ENCODE data around the gene CTIF.

The CTIF gene

GRCh38 chr18:48611203-48611602 lies 72.4 kb downstream of the CTIF start:
- FAIRE-seq (no peak), DNase-seq (ENCODE audit: insufficient read length) (no peak)
- no peak for TF ChIP-seq TAF1 (IDR thresholded peaks at IDR 0.05; ENCODE audit: borderline replicate concordance, low read depth, low read length)
- TF ChIP-seq POLR2AphosphoS5 (IDR thresholded peaks at IDR 0.05; ENCODE audit: low read depth, low read length) = no peak
- TF ChIP-seq POLR2A (IDR thresholded peaks at IDR 0.05; ENCODE audit: low read depth, low read length) = no peak

- DNase-seq (ENCODE audit: insufficient read length) (no peak), FAIRE-seq (no peak)
- TF ChIP-seq POLR2A (IDR thresholded peaks at IDR 0.05; ENCODE audit: low read depth, low read length) = no peak
- TF ChIP-seq TAF1 (IDR thresholded peaks at IDR 0.05; ENCODE audit: borderline replicate concordance, low read depth, low read length) = no peak
- no peak for TF ChIP-seq POLR2AphosphoS5 (IDR thresholded peaks at IDR 0.05; ENCODE audit: low read depth, low read length)
Observed at GRCh38 chr18:48611785-48612480, 73.1 kb downstream of the CTIF start.

GRCh38 chr18:48612511-48612910 lies 73.7 kb downstream of the CTIF start:
- DNase-seq (ENCODE audit: insufficient read length) (no peak), FAIRE-seq (no peak)
- TF ChIP-seq TAF1 (IDR thresholded peaks at IDR 0.05; ENCODE audit: borderline replicate concordance, low read depth, low read length) (no peak), POLR2AphosphoS5 (IDR thresholded peaks at IDR 0.05; ENCODE audit: low read depth, low read length) (no peak), POLR2A (IDR thresholded peaks at IDR 0.05; ENCODE audit: low read depth, low read length) (no peak)

GRCh38 chr18:48612917-48613316 lies 74.1 kb downstream of the CTIF start:
- FAIRE-seq (no peak), DNase-seq (ENCODE audit: insufficient read length) (no peak)
- no peak for TF ChIP-seq TAF1 (IDR thresholded peaks at IDR 0.05; ENCODE audit: borderline replicate concordance, low read depth, low read length)
- TF ChIP-seq POLR2AphosphoS5 (IDR thresholded peaks at IDR 0.05; ENCODE audit: low read depth, low read length) = no peak
- no peak for TF ChIP-seq POLR2A (IDR thresholded peaks at IDR 0.05; ENCODE audit: low read depth, low read length)

GRCh38 chr18:48613589-48614404 lies 75.0 kb downstream of the CTIF start:
- DNase-seq (ENCODE audit: insufficient read length) = no peak
- no peak for TF ChIP-seq TAF1 (IDR thresholded peaks at IDR 0.05; ENCODE audit: borderline replicate concordance, low read depth, low read length)
- TF ChIP-seq POLR2A (IDR thresholded peaks at IDR 0.05; ENCODE audit: low read depth, low read length) = no peak
- TF ChIP-seq POLR2AphosphoS5 (IDR thresholded peaks at IDR 0.05; ENCODE audit: low read depth, low read length) = no peak
- FAIRE-seq = no peak

GRCh38 chr18:48615566-48616401 lies 77.0 kb downstream of the CTIF start:
- FAIRE-seq (no peak), DNase-seq (ENCODE audit: insufficient read length) (no peak)

GRCh38 chr18:48616484-48617255 lies 77.8 kb downstream of the CTIF start:
- TF ChIP-seq POLR2A (IDR thresholded peaks at IDR 0.05; ENCODE audit: low read depth, low read length) (no peak), TAF1 (IDR thresholded peaks at IDR 0.05; ENCODE audit: borderline replicate concordance, low read depth, low read length) (no peak), POLR2AphosphoS5 (IDR thresholded peaks at IDR 0.05; ENCODE audit: low read depth, low read length) (no peak)
- FAIRE-seq = no peak

More at GRCh38 chr18:48615566-48616401, 77.0 kb downstream of the CTIF start:
- TF ChIP-seq POLR2A (IDR thresholded peaks at IDR 0.05; ENCODE audit: low read depth, low read length) (no peak), POLR2AphosphoS5 (IDR thresholded peaks at IDR 0.05; ENCODE audit: low read depth, low read length) (no peak), TAF1 (IDR thresholded peaks at IDR 0.05; ENCODE audit: borderline replicate concordance, low read depth, low read length) (no peak)

GRCh38 chr18:48617844-48618497 lies 79.1 kb downstream of the CTIF start:
- no peak for FAIRE-seq
- TF ChIP-seq TAF1 (IDR thresholded peaks at IDR 0.05; ENCODE audit: borderline replicate concordance, low read depth, low read length) = no peak
- TF ChIP-seq POLR2A (IDR thresholded peaks at IDR 0.05; ENCODE audit: low read depth, low read length) = no peak
- TF ChIP-seq POLR2AphosphoS5 (IDR thresholded peaks at IDR 0.05; ENCODE audit: low read depth, low read length) = no peak

More at GRCh38 chr18:48616484-48617255, 77.8 kb downstream of the CTIF start:
- DNase-seq (ENCODE audit: insufficient read length) = no peak

GRCh38 chr18:48619016-48619415 lies 80.2 kb downstream of the CTIF start:
- DNase-seq (ENCODE audit: insufficient read length) (no peak), FAIRE-seq (no peak)
- no peak for TF ChIP-seq TAF1 (IDR thresholded peaks at IDR 0.05; ENCODE audit: borderline replicate concordance, low read depth, low read length)
- no peak for TF ChIP-seq POLR2A (IDR thresholded peaks at IDR 0.05; ENCODE audit: low read depth, low read length)
- TF ChIP-seq POLR2AphosphoS5 (IDR thresholded peaks at IDR 0.05; ENCODE audit: low read depth, low read length) = no peak

More at GRCh38 chr18:48617844-48618497, 79.1 kb downstream of the CTIF start:
- DNase-seq (ENCODE audit: insufficient read length) = no peak

- TF ChIP-seq TAF1 (IDR thresholded peaks at IDR 0.05; ENCODE audit: borderline replicate concordance, low read depth, low read length) (no peak), POLR2A (IDR thresholded peaks at IDR 0.05; ENCODE audit: low read depth, low read length) (no peak), POLR2AphosphoS5 (IDR thresholded peaks at IDR 0.05; ENCODE audit: low read depth, low read length) (no peak)
- DNase-seq (ENCODE audit: insufficient read length) (no peak), FAIRE-seq (no peak)
Observed at GRCh38 chr18:48619501-48619900, 80.7 kb downstream of the CTIF start.
